Activated CD4-positive, alpha-beta T cell treated with anti-CD3 and anti-CD28 coated beads, Interleukin-2, amount 50 U/mL, for 1 hour (primary cell): ENCODE data around the gene LSM4.
A peak's percentile ranks its signal among the peaks of the same experiment; 100 is the strongest.

Experiments
- DNase-seq: peaks from one replicate; pipeline ENCODE4 v3.0.0-alpha.2; 2020

Gene LSM4

DNA sequence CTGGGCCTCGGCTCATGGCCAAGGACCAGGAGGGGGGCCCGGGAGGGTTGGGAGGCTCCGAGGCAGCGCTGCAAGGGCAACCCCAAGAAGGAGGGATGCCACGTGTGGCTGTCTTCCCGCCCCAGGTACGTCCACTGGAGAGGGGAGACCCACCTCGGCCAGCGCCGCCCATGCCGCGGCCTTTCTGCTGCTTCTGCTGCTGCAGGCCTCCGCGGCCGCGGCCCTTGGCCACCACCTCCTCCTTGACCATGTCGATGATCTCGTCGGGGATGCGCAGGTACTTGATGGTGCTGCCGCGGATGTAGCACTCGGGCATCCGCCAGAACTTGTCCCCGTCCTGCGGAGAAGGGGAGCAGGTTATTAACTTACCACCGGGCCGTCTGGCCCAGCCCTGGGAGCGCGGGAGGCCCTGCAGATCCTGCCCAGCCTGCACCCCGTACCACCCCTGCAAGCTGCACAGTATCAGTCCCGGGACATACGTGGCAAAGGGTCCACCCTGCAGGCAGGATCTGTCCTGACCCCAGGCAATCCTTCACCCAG is 13.3 kb downstream of the LSM4 start:
- DNase-seq: no peak

DNA sequence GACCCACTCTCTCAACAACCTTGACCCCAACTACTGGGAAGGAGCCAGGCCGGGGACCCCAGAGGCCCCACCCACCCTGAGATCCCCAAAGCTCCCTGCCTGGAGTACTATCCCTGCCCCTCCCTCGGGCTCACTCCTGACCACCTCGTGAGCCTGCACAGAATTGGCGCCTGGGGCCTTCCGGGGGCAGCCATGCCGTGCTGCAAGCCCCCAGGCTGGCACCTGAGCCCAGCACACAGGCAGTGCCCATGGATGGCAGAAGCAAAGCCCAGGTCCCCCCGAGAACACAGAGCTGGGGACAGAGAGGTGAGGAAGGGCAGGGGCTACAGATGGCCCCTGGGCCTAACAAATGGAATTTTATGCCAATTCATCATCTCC is 13.9 kb downstream of the LSM4 start:
- DNase-seq: no peak

DNA sequence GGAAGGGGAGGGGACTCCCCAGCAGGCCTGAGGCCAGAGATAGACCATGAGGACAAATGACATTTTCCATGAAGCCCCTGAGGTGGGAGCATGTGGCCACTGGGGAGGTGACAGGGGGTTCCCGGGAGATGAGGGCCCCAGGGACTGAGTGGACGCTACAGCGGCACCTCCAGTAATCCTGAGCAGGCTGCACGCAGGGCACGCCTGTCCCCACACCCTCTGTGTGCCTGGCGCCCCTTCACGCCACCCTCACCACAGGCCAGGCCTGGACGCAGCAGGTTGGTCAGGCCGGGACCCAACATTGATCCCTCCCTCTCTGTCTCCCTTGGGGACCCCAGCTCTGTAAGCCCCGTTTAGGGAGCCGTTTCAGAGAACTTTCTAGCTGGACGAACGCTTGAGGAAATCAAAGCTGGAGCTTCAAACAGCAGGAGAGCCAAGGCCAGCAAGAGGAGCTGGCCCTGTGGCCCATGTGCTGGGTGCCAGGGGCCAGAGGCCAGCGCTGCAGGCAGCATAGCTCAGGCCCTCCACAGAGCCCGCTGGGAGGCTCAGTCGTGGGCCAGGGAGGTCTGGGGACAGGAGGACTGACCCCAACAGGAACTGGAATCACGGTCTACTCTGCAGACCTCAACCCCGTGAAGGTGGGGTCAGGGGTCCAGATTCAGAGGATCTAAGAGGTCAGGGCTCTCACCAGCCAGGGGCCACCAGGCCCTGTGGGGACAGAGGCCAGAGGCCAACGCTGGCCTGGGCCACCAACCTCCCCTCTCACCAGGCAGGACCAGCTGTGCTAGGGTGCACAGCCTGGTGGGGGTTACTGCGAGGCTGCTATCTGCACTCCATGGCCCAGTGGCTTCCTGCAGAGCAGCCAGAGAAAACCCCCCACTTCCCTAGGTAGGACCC is 14.6 kb downstream of the LSM4 start:
- no peak for DNase-seq

DNA sequence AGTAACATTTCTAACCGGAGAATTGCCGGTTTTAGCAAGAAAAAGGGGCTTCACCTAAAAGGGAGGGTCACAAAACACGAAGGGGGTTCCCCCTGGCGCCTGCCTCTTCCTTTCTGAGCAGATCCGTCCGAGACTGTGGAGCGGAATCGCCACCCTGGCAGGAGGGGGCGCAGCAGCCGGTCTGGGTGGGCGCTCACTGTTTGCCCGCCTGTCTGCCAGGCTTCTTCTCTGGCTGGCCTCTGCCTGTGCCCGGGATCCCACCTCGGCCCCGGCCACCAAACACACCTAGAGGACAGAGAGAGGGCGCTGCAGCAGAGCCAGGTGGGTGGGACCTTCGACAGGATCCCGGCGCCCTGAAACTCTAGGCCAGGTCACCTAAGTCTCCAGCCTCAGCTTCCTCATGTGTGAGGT is 15.6 kb downstream of the LSM4 start:
- DNase-seq: no peak

DNA sequence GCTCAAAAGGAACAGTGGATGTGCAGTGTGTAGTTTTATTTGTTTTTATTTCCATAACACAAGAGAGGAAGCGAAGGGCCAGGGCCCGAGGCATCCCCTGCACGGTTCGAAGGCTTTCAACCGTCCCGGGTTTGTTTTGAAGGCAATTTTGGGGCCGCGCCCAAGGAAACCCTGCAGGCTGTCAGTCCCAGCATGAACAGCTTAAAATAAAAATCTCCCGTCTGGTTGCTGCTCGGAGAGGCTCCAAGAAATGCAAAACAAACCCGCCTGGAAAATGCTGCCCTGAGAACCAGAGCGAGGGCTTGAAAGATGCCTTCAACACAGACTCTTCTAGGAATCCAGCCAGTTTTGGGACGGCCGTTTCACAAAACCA is 16.0 kb downstream of the LSM4 start:
- DNase-seq: no peak

DNA sequence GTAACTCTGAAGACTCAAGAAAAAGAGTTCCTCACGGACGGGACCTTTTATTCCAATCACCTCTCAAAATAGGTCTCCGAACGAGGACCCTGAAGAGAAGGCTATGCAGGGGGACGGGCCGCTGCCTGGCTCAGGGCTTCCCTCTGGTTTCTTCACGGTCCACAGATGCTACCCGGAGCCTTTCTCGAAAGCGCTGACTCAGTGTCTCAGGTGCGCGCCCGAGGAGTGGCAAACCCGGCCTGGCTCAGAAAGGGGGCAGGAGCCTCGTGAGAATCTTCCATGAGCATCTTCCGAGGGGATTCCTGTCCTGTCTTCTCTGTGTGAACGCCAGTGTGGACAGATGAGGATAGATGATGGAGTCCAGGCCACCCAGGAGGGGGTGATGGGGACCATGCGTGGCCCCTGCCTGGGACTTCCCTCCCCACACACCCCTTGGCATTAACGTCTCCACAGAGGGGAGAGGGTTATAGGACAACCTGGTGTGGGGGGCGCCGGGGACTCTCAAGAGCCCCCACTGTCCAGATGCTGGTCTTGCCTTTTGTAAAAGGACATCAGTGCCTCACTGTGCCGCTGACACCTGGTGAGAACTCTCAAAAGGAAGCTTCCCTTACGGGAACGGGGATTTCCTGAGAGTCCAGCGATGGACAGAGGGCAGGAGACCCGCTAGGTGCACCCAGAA is 16.5 kb downstream of the LSM4 start:
- DNase-seq: no peak

DNA sequence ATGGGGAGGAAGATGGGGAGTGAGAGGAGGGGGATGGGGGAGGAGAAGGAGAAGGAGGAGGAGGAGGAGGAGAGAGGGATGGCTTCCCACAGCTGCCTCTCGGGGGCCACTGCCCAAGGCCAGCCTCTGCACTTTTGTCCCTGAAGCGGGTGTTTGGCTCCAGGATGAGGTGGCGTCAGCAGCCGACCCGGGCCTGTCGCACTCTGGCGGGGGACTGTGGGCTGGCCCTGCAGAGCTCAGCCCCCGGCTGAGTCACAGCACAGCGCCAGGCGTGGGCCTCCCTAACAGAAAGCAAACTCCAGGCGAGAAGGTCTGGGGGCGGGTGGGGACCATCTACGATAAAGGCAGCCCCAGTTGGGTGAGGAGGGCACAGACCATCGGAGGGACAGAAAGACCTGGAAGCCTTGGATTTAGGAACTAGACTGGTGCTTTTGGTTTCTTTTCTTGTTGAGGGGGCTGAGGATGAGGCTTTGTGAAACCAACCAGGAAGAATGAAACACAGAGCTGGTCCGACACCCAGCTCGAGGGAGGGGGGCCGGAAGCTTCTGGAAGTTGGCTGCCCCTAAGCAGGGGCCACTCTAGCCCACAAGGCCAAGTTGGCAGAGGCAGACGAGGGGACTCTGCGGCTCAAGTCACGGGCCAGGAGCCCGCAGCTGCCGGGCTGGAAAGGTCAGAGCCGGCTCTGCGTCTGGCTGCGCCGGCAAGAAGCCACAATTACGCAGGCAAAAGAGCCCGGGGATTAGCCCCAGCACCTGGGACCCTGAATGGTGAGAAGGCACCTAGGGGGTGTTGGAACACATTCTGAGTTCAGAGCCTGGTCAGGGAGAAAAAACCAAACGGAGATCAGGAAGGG is 18.2 kb downstream of the LSM4 start:
- DNase-seq: peak; percentile 83

DNA sequence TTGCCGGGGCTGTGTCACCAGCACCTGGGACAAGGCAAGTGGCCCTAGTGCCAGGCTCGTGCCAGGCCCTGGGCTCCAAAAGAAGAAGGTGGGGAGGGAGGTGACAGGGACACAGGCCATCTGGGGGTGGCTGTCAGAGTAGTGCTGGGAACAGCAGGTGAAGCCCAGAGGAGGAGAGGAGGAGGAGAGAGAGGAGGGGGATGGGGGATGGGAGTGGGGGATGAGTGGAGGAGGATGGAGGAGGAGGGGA is 18.7 kb downstream of the LSM4 start:
- no peak for DNase-seq

DNA sequence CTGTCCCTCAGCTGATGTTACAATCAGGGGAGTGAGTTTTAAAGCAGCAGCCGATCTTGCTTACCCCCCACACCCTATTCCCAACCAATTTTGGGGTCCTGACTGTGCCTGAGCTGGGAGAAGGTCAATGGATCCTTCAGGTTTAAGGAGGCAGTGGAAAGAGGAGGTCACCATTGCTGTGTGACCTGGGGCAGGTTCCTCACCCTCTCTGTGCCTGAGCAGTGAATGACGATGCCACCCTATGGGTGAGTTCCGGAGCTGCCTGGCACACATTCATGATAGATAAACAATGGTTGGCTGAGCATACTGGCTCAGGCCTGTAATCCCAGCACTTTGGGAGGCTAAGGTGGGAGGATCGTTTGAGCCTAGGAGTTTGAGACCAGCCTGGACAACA is 21.2 kb downstream of the LSM4 start:
- DNase-seq: no peak

DNA sequence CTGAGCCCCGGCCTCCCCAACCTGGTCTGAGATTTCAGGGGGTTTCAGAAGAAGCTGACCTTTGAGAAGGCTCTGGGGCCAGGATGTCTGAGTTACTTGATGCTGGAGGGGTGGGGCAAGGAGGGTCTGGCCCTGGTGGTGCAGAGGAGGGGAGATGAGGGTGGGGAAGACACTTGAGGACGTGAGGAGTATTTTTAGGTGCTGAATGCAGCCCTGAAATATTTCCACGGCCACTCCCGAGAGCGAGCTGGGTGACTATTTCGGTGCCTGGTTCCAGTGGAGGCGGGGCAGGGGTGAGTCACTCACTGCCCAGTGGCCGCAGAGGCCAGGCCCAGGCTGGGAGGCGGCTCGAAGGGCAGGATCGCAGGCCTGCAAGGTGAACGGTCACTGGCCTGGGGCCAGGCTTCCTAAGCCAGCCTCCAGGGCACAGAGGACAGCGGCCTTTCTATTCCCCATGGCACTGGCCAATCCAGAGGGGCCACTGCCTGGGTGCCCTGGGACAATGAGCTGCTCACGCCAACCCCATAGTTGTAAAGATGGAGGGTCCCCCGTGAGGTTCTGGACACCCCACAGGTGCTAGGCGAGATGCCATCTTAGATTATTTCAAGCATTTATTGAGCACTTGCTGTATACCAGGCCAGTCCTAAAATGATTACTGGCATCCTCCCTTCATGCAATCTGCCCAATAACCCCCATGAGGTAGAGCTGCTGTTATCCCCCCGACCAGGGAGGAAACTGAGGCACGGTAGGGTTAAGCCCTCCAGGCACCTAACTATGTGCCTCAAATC is 21.8 kb downstream of the LSM4 start:
- DNase-seq: no peak

DNA sequence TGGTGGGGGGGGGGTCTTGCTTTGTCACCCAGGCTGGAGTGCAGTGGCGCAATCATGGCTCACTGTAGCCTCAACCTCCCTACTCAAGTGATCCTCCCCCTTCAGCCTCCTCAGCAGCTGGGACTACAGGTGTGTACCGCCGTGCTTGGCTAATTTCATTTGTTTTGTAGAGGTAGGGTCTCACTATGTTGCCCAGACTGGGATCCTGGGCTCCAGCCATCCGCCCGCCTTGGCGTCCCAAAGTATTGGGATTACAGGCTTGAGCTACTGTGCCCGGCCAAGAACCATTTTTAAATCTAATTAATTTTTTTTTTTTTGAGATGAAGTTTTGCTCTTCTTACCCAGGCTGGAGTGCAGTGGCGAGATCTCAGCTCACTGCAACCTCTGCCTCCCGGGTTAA is 23.2 kb downstream of the LSM4 start:
- DNase-seq: no peak

DNA sequence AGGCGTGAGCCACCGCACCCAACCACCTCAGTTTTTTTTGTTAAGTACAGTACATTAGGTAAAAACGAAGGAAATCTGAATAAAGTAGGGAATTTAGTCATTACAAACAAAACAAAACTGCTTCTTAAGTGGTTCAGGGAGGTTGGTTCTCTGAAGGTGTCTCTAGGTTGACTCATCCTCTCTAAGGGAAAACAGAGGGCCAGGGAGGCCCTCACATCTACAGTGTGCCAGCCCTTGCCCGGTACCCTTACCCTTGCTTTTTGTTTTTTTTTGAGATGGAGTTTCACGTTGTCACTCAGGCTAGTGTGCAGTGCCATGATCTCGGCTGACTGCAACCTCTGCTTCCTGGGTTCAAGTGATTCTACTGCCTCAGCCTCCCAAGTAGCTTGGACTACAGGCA is 24.3 kb downstream of the LSM4 start:
- no peak for DNase-seq

DNA sequence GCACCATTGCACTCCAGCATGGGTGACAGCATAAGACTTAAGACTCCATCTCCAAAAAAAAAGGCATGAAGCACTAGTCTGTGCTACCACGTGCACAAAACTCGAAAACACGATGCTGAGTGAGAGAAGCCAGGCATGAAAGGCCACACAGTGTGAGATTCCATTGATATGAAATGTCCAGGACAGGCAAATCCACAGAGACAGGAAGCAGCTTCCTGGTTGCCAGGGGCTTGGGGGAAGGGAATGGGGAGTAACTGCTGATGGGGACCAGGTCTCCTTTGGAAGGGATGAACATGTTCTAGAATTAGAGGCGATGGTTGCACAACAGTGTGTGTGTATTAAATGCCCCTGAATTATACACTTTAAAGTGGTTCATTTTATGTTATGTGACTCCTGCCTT is 25.6 kb downstream of the LSM4 start:
- no peak for DNase-seq

DNA sequence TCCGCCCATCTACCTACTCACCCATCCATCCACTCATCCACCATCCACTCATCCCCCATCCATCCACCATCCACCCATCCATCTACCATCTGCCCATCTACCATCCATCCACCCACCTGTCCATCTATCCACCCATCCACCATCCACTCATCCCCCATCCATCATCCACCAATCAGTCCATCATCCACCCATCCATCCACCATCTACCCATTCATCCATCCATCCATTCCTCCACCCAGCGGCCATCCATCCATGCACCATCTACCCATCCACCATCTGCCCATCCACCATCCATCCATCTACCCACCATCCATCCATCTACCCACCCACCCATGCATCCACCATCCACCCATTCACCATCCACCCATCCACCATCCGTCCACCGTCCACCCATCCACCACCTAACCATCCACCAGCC is 27.8 kb downstream of the LSM4 start:
- no peak for DNase-seq

DNA sequence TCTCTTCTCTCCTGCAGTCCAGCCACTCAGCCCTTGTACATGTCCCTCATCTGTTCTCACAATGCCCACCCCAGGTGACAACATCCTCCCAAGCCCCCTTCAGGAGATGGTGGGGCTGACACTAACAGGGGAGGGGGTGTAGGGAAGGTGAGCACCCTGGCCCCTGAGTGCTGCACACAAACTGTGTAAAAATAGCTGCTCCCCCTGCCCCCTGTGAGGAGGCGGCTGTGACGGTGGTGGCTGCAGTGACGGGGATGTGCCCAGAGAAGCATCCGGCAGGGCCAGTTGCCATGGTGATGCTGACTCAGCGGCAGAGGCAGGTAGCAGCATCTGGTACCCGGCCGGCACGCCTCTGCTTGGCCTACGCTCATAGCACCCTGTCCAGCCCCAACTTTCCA is 28.4 kb downstream of the LSM4 start:
- DNase-seq: peak; percentile 93

DNA sequence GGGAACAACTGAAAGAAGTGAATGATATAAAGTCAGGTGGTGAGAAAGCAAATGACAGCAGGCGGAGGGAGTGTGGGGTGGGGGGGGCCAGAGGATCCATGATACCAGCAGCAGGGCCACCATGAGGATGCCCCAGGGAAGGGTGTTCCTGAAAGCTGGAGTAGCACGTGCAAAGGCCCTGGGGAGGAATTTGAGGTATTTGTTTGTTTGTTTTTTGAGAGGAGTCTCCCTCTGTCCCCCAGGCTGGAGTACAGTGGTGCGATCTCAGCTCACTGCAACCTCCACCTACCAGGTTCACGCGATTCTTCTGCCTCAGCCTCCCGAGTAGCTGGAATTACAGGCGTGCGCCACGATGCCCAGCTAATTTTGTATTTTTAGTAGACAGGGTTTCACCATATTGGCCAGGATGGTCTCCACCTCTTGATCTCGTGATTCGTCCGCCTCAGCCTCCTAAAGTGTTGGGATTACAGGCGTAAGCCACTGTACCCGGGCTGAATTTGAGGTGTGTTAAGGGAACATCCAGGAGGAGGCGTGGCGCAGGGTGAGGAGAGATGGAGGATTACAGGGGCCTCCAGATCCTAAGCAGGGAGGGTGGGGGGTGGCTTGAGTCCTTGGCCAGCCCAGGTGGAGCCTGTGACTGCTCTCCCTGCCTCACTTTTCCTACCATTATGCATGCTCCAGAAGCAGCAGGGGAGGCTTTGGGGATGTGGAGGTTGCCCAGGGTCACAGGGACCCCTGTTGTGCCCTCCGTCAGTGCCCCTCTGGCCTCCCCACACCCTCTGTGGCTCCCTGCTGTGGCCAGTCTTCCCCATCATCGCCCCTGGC is 29.0 kb downstream of the LSM4 start:
- no peak for DNase-seq

DNA sequence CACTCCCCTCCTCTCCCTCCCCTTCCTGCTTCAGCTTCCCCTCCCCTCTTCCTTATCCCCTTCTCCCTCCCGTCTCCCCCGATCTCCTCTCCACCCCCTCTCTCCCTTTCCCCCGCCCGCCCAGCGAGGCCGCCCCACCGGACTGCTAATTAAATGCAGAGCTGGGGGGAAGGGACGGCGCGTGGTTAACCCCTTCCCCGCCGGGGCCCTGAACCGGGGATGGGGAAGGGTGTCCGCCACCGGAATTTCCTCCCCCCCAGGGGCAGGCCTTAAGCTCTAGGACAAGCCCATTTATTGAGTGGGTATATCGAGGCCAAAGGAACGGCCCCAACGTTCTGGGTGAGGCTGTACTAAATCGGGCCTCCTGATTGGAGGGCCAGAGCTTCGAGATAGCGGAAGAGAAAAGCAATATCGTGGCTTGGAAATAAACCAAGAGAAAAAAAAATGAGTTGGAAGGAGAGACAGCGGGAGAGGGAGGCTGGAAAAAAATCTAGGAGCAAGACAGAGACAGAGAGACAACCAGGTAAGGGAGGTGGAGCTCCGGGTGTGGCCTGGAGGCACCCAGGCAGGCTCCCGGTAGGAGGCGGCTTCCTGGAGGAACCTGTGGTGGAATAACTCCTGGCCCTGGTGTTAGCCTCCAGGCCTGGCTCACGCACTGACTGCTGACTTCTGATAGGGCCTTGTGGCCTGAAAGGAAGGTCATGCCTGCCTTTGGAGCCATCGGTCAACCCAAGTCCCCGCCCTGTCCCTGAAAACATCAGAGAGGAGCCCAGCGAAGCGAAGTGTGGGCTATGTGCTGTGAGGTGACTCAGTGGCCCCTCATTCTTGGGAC is 29.9 kb downstream of the LSM4 start:
- no peak for DNase-seq

DNA sequence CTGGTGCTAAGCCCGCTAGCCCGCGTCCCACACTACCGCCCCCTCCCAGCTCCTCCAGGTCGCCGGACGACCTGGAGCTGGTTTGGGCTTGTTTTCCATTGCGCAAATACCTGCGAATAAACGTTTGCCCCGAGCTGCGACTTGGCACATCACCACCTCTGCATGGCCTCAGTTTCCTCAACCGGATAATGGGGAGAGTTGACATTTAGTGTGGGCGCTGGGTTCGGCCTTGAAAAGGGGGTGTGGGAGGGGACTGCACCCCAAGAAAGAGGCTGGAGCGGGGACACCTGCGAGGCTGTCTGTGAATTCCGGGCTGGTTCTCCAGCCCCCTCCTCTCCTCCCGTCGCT is 30.4 kb downstream of the LSM4 start:
- DNase-seq: no peak

DNA sequence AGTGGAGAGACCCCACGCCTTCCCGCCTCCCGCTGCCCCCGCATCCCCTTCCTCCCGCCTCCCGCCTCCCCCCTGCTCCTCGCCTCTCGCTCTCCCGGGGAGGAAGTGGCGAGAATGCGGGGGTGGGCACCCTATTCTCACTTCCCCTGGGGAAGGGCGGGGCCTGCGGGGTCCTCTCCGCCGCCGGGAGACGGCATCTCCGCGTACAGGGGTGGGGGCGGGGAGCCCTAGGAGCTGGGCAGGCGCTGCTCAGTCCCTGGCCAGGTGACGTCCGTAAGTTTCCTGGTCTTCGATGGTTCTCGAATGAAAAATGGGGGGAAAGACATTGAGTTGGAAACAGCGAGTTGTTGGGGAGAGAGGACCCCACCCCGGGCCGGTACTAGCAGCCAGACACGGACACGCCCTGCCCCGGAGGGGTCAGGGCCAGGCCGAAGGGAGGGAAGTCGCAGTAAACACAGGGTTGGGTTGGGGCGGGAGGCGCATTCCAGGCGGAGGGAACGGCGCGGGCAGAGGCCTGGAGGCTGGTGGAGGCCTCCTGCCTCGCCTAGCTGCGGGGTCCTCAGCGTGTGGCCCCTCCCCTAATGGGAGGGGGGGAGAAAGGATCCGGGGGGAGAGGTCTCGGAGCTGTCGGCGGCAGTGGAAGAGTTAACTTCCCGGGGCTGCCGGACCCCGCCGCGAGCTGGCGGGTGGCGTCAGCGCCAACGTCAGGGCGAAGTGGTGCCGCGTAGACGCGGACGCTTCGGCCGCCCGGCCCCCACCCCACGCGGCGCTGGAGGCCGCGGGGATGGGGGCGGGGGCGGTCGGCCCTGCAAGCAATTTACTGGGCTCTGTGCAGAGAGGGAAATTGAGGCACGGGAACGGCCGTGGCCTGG is 31.1 kb downstream of the LSM4 start:
- peak; percentile 67 for DNase-seq

DNA sequence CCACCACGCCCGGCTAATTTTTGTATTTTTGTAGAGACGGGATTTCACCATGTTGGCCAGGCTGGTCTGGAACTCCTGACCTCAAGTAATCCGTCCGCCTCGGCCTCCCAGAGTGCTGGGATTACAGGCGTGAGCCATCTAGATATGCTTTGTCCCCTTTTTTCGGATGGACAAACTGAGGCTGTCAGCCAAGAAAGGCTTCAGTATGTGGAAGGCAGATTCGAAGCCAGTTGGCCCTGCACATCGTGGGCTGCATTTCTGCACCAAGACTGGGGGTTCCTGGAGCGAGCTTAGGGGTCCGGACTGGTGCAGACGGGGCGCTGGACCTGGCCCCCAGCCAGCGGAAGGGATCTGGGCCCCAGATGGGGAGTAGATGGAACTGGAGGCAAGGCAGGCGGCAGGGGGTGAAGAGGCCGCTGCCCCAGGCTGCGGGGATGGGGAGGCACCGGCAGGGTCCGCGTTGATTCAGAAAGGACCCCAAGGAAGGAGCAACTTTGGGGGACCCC is 31.8 kb downstream of the LSM4 start:
- DNase-seq: no peak
